ENCODE data around the gene FAM222A.

DNA sequence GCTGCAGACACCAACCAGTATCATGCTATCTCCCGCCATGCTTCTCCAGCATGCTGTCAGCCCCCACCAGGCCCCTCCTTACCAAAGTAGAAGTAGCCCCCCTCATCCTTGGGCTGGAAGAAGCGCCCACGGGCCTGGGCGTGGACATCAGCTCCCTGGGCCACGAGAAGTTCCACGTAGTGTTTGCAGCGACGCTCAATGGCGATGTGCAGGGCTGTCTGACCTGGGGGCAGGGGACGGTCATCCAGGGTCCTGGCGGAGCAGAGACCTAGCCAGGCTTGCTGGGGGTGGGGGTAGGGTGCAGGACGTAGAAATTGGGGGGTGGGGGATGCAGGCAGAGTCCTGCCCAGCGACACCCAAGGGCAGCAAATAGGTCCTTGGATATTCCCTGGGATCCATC, 86.9 kb downstream of the FAM222A start:
- TF ChIP-seq TCF4 (CRISPR knock-in tag; IDR thresholded peaks at IDR 0.05; ENCODE audit: borderline replicate concordance): no peak
- TF ChIP-seq, protein P1, sequence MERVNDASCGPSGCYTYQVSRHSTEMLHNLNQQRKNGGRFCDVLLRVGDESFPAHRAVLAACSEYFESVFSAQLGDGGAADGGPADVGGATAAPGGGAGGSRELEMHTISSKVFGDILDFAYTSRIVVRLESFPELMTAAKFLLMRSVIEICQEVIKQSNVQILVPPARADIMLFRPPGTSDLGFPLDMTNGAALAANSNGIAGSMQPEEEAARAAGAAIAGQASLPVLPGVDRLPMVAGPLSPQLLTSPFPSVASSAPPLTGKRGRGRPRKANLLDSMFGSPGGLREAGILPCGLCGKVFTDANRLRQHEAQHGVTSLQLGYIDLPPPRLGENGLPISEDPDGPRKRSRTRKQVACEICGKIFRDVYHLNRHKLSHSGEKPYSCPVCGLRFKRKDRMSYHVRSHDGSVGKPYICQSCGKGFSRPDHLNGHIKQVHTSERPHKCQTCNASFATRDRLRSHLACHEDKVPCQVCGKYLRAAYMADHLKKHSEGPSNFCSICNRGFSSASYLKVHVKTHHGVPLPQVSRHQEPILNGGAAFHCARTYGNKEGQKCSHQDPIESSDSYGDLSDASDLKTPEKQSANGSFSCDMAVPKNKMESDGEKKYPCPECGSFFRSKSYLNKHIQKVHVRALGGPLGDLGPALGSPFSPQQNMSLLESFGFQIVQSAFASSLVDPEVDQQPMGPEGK (CRISPR knock-in tag; IDR thresholded peaks at IDR 0.05; ENCODE audit: borderline replicate concordance): no peak
- TF ChIP-seq GLIS3 (CRISPR knock-in tag; IDR thresholded peaks at IDR 0.05): no peak
- TF ChIP-seq ZFP3 (CRISPR knock-in tag; IDR thresholded peaks at IDR 0.05): no peak
- TF ChIP-seq, protein P2, sequence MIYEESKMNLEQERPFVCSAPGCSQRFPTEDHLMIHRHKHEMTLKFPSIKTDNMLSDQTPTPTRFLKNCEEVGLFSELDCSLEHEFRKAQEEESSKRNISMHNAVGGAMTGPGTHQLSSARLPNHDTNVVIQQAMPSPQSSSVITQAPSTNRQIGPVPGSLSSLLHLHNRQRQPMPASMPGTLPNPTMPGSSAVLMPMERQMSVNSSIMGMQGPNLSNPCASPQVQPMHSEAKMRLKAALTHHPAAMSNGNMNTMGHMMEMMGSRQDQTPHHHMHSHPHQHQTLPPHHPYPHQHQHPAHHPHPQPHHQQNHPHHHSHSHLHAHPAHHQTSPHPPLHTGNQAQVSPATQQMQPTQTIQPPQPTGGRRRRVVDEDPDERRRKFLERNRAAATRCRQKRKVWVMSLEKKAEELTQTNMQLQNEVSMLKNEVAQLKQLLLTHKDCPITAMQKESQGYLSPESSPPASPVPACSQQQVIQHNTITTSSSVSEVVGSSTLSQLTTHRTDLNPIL (CRISPR knock-in tag; IDR thresholded peaks at IDR 0.05; ENCODE audit: low read depth): no peak
- TF ChIP-seq SNAI2 (CRISPR knock-in tag; IDR thresholded peaks at IDR 0.05): no peak
- TF ChIP-seq ARNTL (CRISPR knock-in tag; IDR thresholded peaks at IDR 0.05; ENCODE audit: borderline replicate concordance, low read depth): no peak
- TF ChIP-seq BACH2 (CRISPR knock-in tag; IDR thresholded peaks at IDR 0.05; ENCODE audit: borderline replicate concordance): no peak
- TF ChIP-seq ZNF8 (CRISPR knock-in tag; IDR thresholded peaks at IDR 0.05): no peak
- TF ChIP-seq ZFP30 (CRISPR knock-in tag; IDR thresholded peaks at IDR 0.05): no peak
- no peak for TF ChIP-seq TOX (CRISPR knock-in tag; IDR thresholded peaks at IDR 0.05; ENCODE audit: borderline replicate concordance)
- no peak for TF ChIP-seq ZNF565 (CRISPR knock-in tag; conservative IDR thresholded peaks at IDR 0.05; ENCODE audit: low read depth)

All from SK-N-SH treated with all-trans-retinoic acid at 6 μM for 48 hours (cell line).